GM12875 (cell line): Measurements from ENCODE around the gene BID.
"Not testable (repeated sequence)": the region's sequence is repeated elsewhere in the genome, so short reads cannot be mapped to it uniquely, and the experiment has no call there.

Experiments used
- H3K4me3 ChIP-seq: one replicate; pipeline ENCODE4 v1.5.1; 2011; ENCODE audit warnings: low read depth, low read length, control low read depth
- CTCF ChIP-seq: IDR thresholded peaks from 2 replicates; pipeline ENCODE4 v1.5.1; 2011; ENCODE audit warnings: low read depth, mild to moderate bottlenecking, control low read depth, inconsistent platforms, low read length, moderate library complexity, borderline replicate concordance; ENCODE audit not compliant: insufficient read depth

BID gene

GRCh38 chr22:17698948-17699347 is 75.3 kb downstream of the BID start:
- no peak for TF ChIP-seq CTCF
- H3K4me3 ChIP-seq, result no peak overlapping the region

DNA sequence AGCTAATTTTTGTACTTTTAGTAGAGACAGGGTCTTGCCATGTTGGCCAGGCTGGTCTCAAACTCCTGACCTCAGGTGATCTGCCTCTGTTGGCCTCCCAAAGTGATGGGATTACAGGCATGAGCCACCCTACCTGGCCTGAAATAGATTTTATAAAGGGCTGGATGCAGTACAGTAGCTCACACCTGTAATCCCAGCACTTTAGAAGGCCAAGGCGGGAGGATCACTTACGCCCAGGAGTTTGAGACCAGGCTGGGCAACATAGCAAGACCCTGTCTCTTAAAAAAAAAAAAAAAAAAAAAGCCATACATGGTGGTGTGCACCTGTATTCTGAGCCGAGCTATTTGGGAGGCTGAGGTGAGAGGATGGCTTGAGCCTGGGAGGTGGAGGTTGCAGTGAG is 76.0 kb downstream of the BID start:
- H3K4me3 ChIP-seq, result not testable (repeated sequence)

- H3K4me3 ChIP-seq, result not testable (repeated sequence)
Observed at GRCh38 chr22:17697196-17697595, 77.1 kb downstream of the BID start.

DNA sequence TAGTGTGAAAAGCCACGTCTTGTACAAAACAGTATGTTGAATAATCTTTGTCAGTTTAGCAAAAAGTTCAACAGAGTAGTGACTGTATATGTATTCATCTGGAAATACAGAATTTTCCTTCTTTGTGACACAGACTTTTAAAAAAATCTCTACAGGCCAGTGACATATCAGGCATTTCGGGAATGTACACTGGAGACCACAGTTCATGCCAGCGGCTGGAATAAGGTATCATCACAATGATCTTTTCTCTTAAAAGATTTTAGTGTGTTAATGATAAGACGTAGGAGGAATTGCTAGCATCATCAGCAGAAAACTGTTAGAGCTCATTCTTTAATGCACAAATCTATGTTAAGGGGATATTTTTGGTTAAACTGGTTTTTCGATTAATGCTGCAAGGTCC is 78.3 kb downstream of the BID start:
- H3K4me3 ChIP-seq, result no peak overlapping the region
- no peak for TF ChIP-seq CTCF

DNA sequence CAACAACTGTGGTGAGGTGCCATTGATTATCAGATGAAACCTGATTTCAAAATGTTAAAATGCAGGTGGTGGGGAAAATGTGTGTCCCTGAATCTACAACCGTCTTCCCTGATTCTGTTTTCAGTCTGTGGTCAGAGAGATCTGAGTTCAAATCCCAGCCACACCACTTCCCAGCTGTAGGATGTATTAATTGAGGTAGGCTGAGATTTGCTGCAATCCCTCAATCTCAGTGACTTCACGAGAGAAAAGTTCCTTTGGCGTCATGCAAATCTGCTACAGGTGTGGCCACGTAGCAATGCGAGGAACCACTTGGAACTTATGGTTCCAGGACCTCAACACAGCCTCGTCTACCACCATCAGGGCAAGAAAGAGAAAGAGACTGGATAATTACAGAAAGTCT is 79.5 kb downstream of the BID start:
- no peak overlapping the region for H3K4me3 ChIP-seq
- no peak for TF ChIP-seq CTCF

DNA sequence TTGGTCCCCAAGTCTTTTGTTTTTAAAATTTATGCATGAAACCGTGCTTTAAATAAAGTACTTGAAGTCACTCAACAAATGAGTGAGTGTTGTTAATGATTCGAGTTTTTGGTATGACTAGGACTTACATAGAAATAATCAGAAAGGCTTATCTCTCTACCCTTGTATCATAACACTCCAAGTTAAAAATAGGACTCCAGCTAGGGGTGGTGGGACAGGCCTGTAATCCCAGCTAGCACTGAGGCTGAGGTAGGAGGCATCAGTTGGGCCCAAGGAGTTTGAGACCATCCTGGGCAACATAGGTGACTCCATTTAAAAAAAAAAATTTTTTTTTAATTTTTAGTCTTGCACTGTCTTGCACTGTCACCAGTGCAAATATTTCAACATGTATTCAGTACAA is 80.1 kb downstream of the BID start:
- TF ChIP-seq CTCF, result no peak
- no peak overlapping the region for H3K4me3 ChIP-seq

DNA sequence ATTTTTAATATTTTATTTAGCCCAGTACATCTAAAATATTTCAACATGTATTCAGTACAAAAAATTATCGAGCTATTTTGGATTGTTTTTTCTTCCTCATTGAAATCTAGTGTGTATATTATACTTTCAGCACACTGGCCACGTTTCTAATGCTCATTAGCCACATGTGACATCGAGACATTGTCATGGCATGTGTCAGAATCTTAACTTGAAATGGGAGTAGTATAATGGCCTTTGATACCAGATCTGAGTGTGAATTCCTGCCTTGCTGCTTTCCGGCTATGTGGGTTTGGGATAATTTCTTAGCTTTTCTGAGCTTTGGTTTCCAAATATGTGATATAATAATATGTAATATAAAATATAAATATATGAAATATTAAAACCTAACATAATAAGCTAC is 81.4 kb downstream of the BID start:
- no peak overlapping the region for H3K4me3 ChIP-seq
- no peak for TF ChIP-seq CTCF

DNA sequence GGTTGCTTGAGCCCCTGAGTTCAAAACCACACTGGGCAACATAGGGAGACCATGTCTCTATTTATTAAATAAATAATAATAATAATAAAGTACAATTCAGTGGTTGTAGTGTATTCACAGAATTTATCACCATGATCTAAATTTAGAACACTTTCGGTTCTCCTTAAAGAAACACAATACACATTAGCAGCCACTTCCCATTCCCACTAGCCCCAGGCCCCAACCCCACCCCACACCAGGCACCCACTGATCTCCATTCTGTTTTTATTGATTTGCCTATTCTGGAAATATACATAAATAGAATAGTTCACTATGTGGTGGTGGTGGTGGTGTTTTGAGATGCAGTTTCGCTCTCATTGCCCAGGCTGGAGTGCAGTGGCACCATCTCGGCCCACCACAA is 90.0 kb downstream of the BID start:
- no peak overlapping the region for H3K4me3 ChIP-seq
- no peak for TF ChIP-seq CTCF
